HTR-8/SVneo (cell line): Measurements from ENCODE around the gene KDM2B.
"Not testable (repeated sequence)": the region's sequence is repeated elsewhere in the genome, so short reads cannot be mapped to it uniquely, and the experiment has no call there.

Experiments
- DNase-seq: peaks from one replicate; pipeline ENCODE4 v3.0.0; 2011; ENCODE audit warnings: low spot score, mixed read lengths; ENCODE audit not compliant: insufficient read length
- FAIRE-seq: peaks from 2 replicates; lab custom pipeline; 2011; peaks lifted over from hg19 to GRCh38; lab: Jason Lieb, UNC

The KDM2B gene

GRCh38 chr12:121590476-121591143 is 9.8 kb upstream of the KDM2B start:
- DNase-seq (no peak), FAIRE-seq (no peak)

- DNase-seq, FAIRE-seq: not testable (repeated sequence)
These were observed 4.1 kb upstream of the KDM2B start for GRCh38 chr12:121584885-121585284.

GRCh38 chr12:121583334-121583661 is 2.5 kb upstream of the KDM2B start:
- DNase-seq, FAIRE-seq: not testable (repeated sequence)

- DNase-seq: no peak
- FAIRE-seq: no peak
These were observed 1.9 kb upstream of the KDM2B start for GRCh38 chr12:121582583-121583333.

- DNase-seq (no peak), FAIRE-seq (no peak)
These were observed 1.0 kb upstream of the KDM2B start for GRCh38 chr12:121581686-121582429.

- peak; percentile 36 for FAIRE-seq
These were observed 598 bp downstream of the KDM2B start for GRCh38 chr12:121579981-121580868.

GRCh38 chr12:121579190-121579791 is 1.5 kb downstream of the KDM2B start:
- FAIRE-seq (no peak), DNase-seq (no peak)

More at GRCh38 chr12:121579981-121580868, 598 bp downstream of the KDM2B start:
- peak; percentile 64 for DNase-seq

- DNase-seq: no peak
- FAIRE-seq: no peak
These were observed 2.3 kb downstream of the KDM2B start for GRCh38 chr12:121578230-121579189.

- FAIRE-seq: no peak
These were observed 3.2 kb downstream of the KDM2B start for GRCh38 chr12:121577443-121578180.

GRCh38 chr12:121576851-121577391 is 3.9 kb downstream of the KDM2B start:
- DNase-seq: no peak
- FAIRE-seq: no peak

More at GRCh38 chr12:121577443-121578180, 3.2 kb downstream of the KDM2B start:
- DNase-seq: no peak

GRCh38 chr12:121575952-121576625 is 4.7 kb downstream of the KDM2B start:
- no peak for FAIRE-seq
- no peak for DNase-seq

- FAIRE-seq (no peak), DNase-seq (no peak)
These were observed 5.8 kb downstream of the KDM2B start for GRCh38 chr12:121575051-121575450.

GRCh38 chr12:121574025-121574424 is 6.8 kb downstream of the KDM2B start:
- FAIRE-seq (no peak), DNase-seq (no peak)

- no peak for FAIRE-seq
These were observed 8.9 kb downstream of the KDM2B start for GRCh38 chr12:121571920-121572319.

GRCh38 chr12:121570467-121571283 is 10.1 kb downstream of the KDM2B start:
- DNase-seq (no peak), FAIRE-seq (no peak)

More at GRCh38 chr12:121571920-121572319, 8.9 kb downstream of the KDM2B start:
- no peak for DNase-seq
